Peyer's patch (tissue), 4 donors: ENCODE data around the gene DNAJC5G.
"Not testable (repeated sequence)": the region's sequence is repeated elsewhere in the genome, so short reads cannot be mapped to it uniquely, and the experiment has no call there.

Source experiments
- CTCF ChIP-seq, 6 experiments: fragments of 450-650 bp in 4 of 6; fragments of 200-600 bp in 2 of 6; sonication (generic) in 1 of 6; IDR thresholded peaks; one replicate each; pipeline ENCODE4 v1.5.1; 2017 to 2019; ENCODE audit warnings: antibody characterized with exemption in 6 of 6, mild to moderate bottlenecking in 3 of 6, moderate library complexity in 1 of 6
- POLR2A ChIP-seq, 2 donors: fragments of 450-650 bp; IDR thresholded peaks; one replicate each; pipeline ENCODE4 v1.5.1; 2017; ENCODE audit warnings: antibody characterized with exemption in 2 of 2, mild to moderate bottlenecking in 2 of 2, moderate library complexity in 2 of 2

GRCh38 chr2:27272537-27273522 is 2.4 kb upstream of the DNAJC5G start:
- not testable (repeated sequence) for TF ChIP-seq CTCF, POLR2A (IDR thresholded peaks at IDR 0.05)
